Ishikawa (cell line): Measurements from ENCODE around the gene TRIO.

Source experiments
- CEBPB ChIP-seq: IDR thresholded peaks from 2 replicates; pipeline ENCODE4 v1.6.1; 2012
- CREB1 ChIP-seq: IDR thresholded peaks from 2 replicates; pipeline ENCODE4 v1.6.1; 2012; ENCODE audit warnings: low read depth
- EGR1 ChIP-seq: IDR thresholded peaks from 2 replicates; pipeline ENCODE4 v1.6.1; 2012
- EP300 ChIP-seq: IDR thresholded peaks from 2 replicates; pipeline ENCODE4 v1.6.1; 2012; ENCODE audit warnings: borderline replicate concordance
- FOXM1 ChIP-seq: IDR thresholded peaks from 2 replicates; pipeline ENCODE4 v1.6.1; 2012; ENCODE audit warnings: low read depth, borderline replicate concordance
- MAX ChIP-seq: IDR thresholded peaks from 2 replicates; pipeline ENCODE4 v1.6.1; 2012
- NFIC ChIP-seq: IDR thresholded peaks from 2 replicates; pipeline ENCODE4 v1.6.1; 2012
- RAD21 ChIP-seq: IDR thresholded peaks from 2 replicates; pipeline ENCODE4 v1.6.1; 2012; ENCODE audit warnings: low read depth
- REST ChIP-seq: IDR thresholded peaks from 2 replicates; pipeline ENCODE4 v1.6.1; 2012; ENCODE audit warnings: low read depth, mild to moderate bottlenecking
- TAF1 ChIP-seq: IDR thresholded peaks from 2 replicates; pipeline ENCODE4 v1.6.1; 2012; ENCODE audit warnings: low read depth, mild to moderate bottlenecking
- TEAD4 ChIP-seq: IDR thresholded peaks from 2 replicates; pipeline ENCODE4 v1.6.1; 2012
- USF1 ChIP-seq: IDR thresholded peaks from 2 replicates; pipeline ENCODE4 v1.6.1; 2012
- YY1 ChIP-seq: IDR thresholded peaks from 2 replicates; pipeline ENCODE4 v1.6.1; 2012; ENCODE audit warnings: low read depth

- TF ChIP-seq NFIC: no peak
- TF ChIP-seq EP300: no peak
- no peak for TF ChIP-seq RAD21
- no peak for TF ChIP-seq TAF1
- no peak for TF ChIP-seq CEBPB
- TF ChIP-seq REST: no peak
- no peak for TF ChIP-seq USF1
- TF ChIP-seq EGR1: no peak
- no peak for TF ChIP-seq FOXM1
- TF ChIP-seq MAX: no peak
- no peak for TF ChIP-seq YY1
- no peak for TF ChIP-seq TEAD4
- no peak for TF ChIP-seq CREB1
Measured at GRCh38 chr5:14556015-14556414, 412.9 kb downstream of the TRIO start.
